HG03442 (cell line): ENCODE results near the gene WNT7A.

Experiments
- ATAC-seq: cut with Tn5 transposase; IDR thresholded peaks from one replicate; pipeline ENCODE4 v1.9.1; 2021; ENCODE audit warnings: mild to moderate bottlenecking, moderate library complexity; ENCODE audit not compliant: unreplicated experiment

Gene WNT7A

GRCh38 chr3:13831386-13831996 lies 48.4 kb downstream of the WNT7A start:
- ATAC-seq: no peak

- no peak for ATAC-seq
These were observed 50.6 kb downstream of the WNT7A start for GRCh38 chr3:13829311-13829710.

GRCh38 chr3:13828501-13829265 lies 51.2 kb downstream of the WNT7A start:
- ATAC-seq: no peak

- no peak for ATAC-seq
These were observed 52.2 kb downstream of the WNT7A start for GRCh38 chr3:13827699-13828098.

- ATAC-seq: no peak
These were observed 52.6 kb downstream of the WNT7A start for GRCh38 chr3:13827256-13827655.

GRCh38 chr3:13826672-13827071 lies 53.2 kb downstream of the WNT7A start:
- no peak for ATAC-seq

GRCh38 chr3:13825821-13826220 lies 54.0 kb downstream of the WNT7A start:
- no peak for ATAC-seq

- no peak for ATAC-seq
These were observed 54.6 kb downstream of the WNT7A start for GRCh38 chr3:13825311-13825579.

- no peak for ATAC-seq
These were observed 55.2 kb downstream of the WNT7A start for GRCh38 chr3:13824521-13825310.

- no peak for ATAC-seq
These were observed 56.2 kb downstream of the WNT7A start for GRCh38 chr3:13823692-13824091.

GRCh38 chr3:13822871-13823585 lies 56.8 kb downstream of the WNT7A start:
- no peak for ATAC-seq

- no peak for ATAC-seq
These were observed 57.8 kb downstream of the WNT7A start for GRCh38 chr3:13822042-13822441.

GRCh38 chr3:13821126-13821525 lies 58.7 kb downstream of the WNT7A start:
- no peak for ATAC-seq

GRCh38 chr3:13818919-13819318 lies 61.0 kb downstream of the WNT7A start:
- no peak for ATAC-seq

GRCh38 chr3:13815088-13815683 lies 64.7 kb downstream of the WNT7A start:
- ATAC-seq: no peak

GRCh38 chr3:13812034-13812471 lies 67.8 kb downstream of the WNT7A start:
- no peak for ATAC-seq

GRCh38 chr3:13811614-13812013 lies 68.3 kb downstream of the WNT7A start:
- ATAC-seq: no peak

GRCh38 chr3:13808550-13808949 lies 71.3 kb downstream of the WNT7A start:
- ATAC-seq: no peak

GRCh38 chr3:13801361-13802204 lies 78.3 kb downstream of the WNT7A start:
- ATAC-seq: no peak

- no peak for ATAC-seq
These were observed 79.8 kb downstream of the WNT7A start for GRCh38 chr3:13800064-13800463.
